Kidney capillary endothelial cell (primary cell): ENCODE results near the gene MAPK1.
"Not testable (repeated sequence)": the region's sequence is repeated elsewhere in the genome, so short reads cannot be mapped to it uniquely, and the experiment has no call there.

ENCODE experiments used
- DNase-seq: peaks from one replicate; pipeline ENCODE4 v3.0.0-alpha.2; 2018; ENCODE audit warnings: low spot score

MAPK1 gene

GRCh38 chr22:21881841-21882753 lies 14.7 kb upstream of the MAPK1 start:
- DNase-seq, result no peak

- DNase-seq, result no peak
These were observed 9.2 kb upstream of the MAPK1 start for GRCh38 chr22:21876486-21877176.

- DNase-seq, result not testable (repeated sequence)
These were observed 7.5 kb upstream of the MAPK1 start for GRCh38 chr22:21874953-21875352.

- DNase-seq, result no peak
These were observed 6.2 kb upstream of the MAPK1 start for GRCh38 chr22:21873619-21874018.

DNA sequence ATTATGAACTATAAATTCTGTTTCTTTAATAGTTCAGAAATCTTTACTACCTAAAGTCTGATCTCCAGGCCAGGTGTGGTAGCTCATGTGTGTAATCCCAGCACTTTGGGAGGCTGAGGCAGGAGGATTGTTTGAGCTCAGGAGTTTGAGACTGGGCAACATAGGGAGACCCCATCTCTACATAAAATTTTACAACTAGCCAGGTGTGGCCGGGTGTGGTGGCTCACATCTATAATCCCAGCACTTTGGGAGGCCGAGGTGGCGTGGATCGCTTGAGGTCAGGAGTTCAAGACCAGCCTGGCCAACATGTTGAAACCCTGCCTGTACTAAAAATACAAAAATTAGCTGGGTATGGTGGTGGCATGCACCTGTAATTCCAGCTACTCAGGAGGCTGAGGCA lies 5.3 kb upstream of the MAPK1 start:
- DNase-seq, result not testable (repeated sequence)

DNA sequence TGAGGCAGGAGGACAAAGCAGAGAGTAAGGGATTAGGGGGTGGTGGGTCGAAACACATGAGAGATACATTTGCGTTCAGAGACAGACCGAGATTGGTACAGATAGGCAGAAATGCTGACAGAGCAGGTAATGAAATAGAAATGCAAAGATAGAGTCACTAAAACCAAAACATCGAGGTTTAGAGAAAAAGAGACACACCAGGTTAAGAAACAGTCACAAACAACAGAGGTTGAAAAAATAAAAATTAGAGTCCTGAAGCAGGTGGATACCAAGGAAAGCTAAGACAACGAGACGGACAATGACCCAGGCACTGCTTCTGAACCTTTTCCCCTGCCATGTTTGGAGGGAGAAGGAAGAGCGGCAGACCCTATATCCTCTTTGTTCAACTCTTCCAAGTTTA lies 1.2 kb upstream of the MAPK1 start:
- no peak for DNase-seq

GRCh38 chr22:21866833-21867527 lies 465 bp downstream of the MAPK1 start:
- no peak for DNase-seq

DNA sequence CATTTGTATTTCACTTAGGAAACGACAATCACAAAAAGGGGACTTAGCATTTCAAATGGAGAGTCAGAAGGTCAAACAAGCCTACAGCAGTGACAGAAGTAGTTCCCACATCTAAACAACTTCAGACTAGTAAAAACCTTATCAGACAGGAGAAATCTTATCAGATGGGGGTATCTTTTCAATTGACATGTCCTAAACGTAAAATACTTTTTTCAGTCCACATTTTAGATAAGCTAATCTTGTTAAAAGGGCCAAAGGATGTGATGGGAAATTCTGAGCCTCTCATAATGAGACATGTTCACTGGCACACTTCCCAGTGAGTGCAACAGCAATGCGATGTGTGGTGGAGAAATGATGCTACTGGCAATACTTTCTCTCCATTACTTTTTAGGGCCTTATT lies 2.4 kb downstream of the MAPK1 start:
- peak; percentile 57 for DNase-seq

GRCh38 chr22:21862386-21863245 lies 4.8 kb downstream of the MAPK1 start:
- no peak for DNase-seq

DNA sequence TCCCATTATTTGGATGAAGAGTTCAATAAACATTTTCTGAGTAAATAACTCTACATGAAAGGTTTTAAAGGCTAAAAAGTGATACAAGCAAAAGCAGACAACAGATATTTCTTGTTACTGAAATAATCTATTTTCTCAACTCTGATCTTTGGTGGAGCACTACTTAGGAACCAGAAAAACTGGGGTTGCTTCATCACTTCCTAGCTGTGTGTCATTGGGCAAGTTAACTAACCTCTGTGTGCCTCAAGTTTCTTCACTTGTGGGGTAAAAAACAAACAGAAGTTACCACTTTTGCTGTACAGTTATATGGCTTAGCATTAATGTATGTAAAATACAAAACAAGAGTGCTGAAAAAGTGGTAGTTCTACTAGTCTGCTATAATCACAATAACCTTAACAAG lies 5.6 kb downstream of the MAPK1 start:
- no peak for DNase-seq

- no peak for DNase-seq
These were observed 6.1 kb downstream of the MAPK1 start for GRCh38 chr22:21861264-21861848.

DNA sequence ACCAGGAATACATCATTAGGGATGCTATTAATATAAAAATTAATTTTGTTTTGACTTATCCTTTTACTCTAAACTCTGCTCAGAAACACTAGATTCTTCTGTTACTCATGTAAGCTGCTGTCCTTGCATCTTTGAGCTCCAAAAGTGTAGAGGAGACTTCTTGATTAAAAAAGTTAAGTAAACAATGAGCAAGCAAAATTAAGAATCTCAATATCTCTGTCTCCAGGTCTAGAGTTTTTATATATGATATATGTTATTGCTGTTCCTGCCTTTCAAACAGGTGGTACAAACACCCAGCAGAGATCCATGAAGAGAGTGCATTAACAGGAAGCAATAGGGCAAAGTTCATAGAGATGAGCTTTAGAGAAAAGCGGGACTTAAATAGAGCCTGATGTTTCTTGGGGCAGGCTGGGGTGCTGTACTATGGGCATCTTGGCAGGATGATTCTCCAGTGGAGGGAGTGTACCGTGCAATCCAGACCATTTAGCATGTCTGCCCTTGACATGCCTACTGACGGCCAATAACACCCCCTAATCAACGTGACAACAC lies 6.9 kb downstream of the MAPK1 start:
- no peak for DNase-seq

DNA sequence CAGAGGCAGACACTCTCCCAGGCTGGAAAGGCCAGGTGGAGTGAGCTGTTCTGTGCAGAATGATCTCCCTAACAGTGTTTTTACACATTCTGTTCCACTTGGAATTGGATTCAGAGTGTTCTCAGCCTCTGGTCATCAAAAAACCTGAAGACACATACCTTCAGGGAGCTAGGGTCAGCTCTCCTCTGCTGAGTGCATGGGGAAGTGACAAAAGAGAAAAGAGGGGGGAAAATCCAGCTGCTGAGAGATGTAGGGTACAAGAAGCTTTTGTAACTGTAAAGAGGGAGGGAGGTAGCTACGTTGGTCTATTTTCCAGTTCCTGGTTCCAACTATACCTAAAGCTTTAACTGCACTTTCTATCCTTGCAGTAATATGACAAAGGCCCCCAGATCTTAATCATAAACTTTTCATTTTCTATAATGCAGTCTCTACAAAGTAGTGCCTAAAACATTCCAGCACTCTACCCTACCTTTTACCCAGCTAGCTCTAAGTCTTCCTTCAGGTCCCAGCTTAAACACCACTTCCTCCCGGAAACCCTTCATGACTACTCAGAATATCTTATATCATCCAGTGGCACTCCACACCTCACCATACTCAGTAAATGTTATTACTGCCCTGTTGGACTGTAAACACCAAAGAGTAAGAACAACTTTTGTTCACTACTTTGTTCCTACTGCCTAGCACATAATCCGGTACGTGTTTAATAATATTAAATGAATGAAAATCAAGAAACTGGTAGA lies 9.2 kb downstream of the MAPK1 start:
- DNase-seq, result peak; percentile 14

DNA sequence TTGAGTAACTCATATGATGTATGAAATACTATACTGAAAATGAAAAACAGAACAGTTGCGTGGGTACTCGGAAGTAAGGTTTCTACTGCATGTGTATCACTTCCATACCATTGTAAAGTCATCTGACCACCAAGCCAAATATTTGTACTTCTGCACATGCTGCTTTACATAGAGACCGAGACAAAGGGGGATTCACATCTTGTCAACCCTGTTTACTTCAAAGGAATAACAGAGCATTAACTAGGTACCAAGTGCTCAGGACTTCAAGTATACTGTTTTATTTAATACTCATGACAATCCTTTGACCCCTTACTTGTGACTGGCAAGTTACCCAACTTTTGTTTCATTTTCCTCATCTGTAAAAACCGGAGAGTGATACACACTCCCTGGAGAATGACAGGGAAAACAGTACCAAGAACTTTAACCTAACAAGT lies 9.9 kb downstream of the MAPK1 start:
- no peak for DNase-seq

GRCh38 chr22:21856868-21857267 lies 10.6 kb downstream of the MAPK1 start:
- DNase-seq, result no peak

DNA sequence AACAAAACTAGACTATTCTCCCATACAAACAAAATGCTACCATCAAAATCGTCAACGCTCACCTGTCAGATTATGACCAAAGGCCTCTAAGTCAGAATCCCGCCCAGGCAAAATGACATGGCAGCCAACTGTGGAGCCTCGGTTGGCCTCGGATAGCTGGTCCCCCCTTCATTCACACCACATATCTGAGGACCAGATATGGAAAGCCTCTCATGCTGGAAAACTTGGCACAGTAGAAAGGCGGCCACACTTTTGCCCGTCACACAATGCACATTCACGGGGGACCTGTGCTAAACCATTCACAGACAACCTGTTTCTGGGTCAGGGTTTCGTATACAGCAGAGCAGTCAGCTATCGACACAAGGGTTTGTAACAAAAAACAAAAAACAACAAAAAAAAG lies 11.2 kb downstream of the MAPK1 start:
- DNase-seq, result no peak

DNA sequence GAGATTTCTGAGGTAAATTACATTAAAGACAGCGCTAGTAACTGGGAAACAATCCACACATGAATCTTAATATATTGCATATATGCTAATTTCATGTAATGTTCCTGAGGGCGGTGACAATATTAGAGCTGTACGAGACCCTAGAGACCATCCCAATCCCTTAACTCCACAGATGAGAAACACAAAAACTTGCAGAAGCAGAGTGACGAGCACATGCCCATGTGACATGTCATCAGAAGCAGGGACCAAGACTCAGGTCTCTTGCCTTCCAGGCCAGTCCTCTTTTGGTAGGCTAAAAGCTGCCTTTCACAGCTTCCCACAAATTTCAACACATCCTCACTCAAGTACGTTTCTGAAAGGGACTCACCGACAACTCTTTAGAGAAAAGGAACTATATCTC lies 11.8 kb downstream of the MAPK1 start:
- no peak for DNase-seq

- DNase-seq, result no peak
These were observed 16.8 kb downstream of the MAPK1 start for GRCh38 chr22:21850660-21851059.

DNA sequence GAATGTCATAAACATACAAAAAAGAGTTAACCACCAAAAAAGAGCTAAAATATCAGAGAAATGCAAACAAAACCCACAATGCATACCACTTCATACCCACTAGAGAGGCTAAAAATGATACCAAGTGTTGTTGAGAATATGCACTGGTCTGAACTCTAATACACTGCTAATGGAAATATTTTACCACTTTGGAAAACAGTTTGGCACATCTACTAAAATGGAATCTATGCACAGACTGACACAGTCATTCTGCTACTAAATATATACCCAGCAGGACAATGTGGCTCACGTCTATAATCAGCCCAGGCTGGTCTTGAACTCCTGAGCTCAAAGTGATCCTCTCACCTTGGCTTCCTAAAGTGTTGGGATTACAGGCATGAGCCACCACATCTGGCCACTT lies 18.0 kb downstream of the MAPK1 start:
- no peak for DNase-seq

DNA sequence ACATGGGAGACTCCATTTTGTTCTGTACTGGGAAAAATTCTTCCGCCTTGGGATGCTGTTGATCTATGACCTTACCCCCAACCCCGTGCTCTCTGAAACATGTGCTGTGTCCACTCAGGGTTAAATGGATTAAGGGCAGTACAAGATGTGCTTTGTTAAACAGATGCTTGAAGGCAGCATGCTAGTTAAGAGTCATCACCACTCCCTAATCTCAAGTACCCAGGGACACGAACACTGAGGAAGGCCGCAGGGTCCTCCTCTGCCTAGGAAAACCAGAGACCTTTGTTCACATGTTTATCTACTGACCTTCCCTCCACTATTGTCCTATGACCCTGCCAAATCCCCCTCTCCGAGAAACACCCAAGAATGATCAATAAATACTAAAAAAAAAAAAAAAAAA lies 19.4 kb downstream of the MAPK1 start:
- not testable (repeated sequence) for DNase-seq
